ENCODE measurements around the gene TMEM201.

DNA sequence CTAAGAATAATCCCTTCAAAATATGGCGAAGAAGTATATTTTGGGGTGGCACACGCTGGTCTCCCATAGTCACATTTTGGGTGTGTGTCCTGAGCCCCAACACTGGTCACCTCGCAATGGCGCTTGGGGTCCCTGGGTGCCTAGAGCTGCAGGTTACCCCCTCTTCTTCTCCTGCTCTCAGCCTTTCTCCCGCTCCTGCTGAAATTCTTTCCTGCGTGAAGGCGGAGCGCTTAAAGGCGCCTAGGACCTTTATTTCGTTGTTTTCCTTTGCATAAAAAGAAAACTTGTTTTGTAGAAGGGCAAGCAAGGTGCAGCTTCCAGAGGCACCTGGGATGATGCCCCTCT lies 62.5 kb downstream of the TMEM201 start:
- TF ChIP-seq JUND (IDR thresholded peaks at IDR 0.05) = no peak
- TF ChIP-seq CTCF (IDR thresholded peaks at IDR 0.05; ENCODE audit: low read depth, low read length, missing input control) = no peak
- no peak for TF ChIP-seq FOXA1 (IDR thresholded peaks at IDR 0.05)
- TF ChIP-seq TAF1 (conservative IDR thresholded peaks at IDR 0.05) = no peak
- no peak for TF ChIP-seq REST (IDR thresholded peaks at IDR 0.05)
- TF ChIP-seq, protein P1, sequence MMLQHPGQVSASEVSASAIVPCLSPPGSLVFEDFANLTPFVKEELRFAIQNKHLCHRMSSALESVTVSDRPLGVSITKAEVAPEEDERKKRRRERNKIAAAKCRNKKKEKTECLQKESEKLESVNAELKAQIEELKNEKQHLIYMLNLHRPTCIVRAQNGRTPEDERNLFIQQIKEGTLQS (IDR thresholded peaks at IDR 0.05) = no peak
- TF ChIP-seq, protein P2, sequence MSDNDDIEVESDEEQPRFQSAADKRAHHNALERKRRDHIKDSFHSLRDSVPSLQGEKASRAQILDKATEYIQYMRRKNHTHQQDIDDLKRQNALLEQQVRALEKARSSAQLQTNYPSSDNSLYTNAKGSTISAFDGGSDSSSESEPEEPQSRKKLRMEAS (IDR thresholded peaks at IDR 0.05) = no peak
- no peak for TF ChIP-seq RAD21 (IDR thresholded peaks at IDR 0.05)
- no peak for TF ChIP-seq RXRA (IDR thresholded peaks at IDR 0.05)
- TF ChIP-seq SP1 (IDR thresholded peaks at IDR 0.05) = no peak
- no peak for TF ChIP-seq ZBTB33 (IDR thresholded peaks at IDR 0.05)
- TF ChIP-seq NR2F2 (IDR thresholded peaks at IDR 0.05) = no peak
